GM21737 (cell line): ENCODE data around the gene RFX6.
"Not testable (repeated sequence)": the region's sequence is repeated elsewhere in the genome, so short reads cannot be mapped to it uniquely, and the experiment has no call there.

Source experiments
- ATAC-seq: cut with Tn5 transposase; IDR thresholded peaks from one replicate; pipeline ENCODE4 v1.9.1; 2021; ENCODE audit warnings: mild to moderate bottlenecking, moderate library complexity; ENCODE audit not compliant: unreplicated experiment

RFX6 gene, protein sequence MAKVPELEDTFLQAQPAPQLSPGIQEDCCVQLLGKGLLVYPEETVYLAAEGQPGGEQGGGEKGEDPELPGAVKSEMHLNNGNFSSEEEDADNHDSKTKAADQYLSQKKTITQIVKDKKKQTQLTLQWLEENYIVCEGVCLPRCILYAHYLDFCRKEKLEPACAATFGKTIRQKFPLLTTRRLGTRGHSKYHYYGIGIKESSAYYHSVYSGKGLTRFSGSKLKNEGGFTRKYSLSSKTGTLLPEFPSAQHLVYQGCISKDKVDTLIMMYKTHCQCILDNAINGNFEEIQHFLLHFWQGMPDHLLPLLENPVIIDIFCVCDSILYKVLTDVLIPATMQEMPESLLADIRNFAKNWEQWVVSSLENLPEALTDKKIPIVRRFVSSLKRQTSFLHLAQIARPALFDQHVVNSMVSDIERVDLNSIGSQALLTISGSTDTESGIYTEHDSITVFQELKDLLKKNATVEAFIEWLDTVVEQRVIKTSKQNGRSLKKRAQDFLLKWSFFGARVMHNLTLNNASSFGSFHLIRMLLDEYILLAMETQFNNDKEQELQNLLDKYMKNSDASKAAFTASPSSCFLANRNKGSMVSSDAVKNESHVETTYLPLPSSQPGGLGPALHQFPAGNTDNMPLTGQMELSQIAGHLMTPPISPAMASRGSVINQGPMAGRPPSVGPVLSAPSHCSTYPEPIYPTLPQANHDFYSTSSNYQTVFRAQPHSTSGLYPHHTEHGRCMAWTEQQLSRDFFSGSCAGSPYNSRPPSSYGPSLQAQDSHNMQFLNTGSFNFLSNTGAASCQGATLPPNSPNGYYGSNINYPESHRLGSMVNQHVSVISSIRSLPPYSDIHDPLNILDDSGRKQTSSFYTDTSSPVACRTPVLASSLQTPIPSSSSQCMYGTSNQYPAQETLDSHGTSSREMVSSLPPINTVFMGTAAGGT

DNA sequence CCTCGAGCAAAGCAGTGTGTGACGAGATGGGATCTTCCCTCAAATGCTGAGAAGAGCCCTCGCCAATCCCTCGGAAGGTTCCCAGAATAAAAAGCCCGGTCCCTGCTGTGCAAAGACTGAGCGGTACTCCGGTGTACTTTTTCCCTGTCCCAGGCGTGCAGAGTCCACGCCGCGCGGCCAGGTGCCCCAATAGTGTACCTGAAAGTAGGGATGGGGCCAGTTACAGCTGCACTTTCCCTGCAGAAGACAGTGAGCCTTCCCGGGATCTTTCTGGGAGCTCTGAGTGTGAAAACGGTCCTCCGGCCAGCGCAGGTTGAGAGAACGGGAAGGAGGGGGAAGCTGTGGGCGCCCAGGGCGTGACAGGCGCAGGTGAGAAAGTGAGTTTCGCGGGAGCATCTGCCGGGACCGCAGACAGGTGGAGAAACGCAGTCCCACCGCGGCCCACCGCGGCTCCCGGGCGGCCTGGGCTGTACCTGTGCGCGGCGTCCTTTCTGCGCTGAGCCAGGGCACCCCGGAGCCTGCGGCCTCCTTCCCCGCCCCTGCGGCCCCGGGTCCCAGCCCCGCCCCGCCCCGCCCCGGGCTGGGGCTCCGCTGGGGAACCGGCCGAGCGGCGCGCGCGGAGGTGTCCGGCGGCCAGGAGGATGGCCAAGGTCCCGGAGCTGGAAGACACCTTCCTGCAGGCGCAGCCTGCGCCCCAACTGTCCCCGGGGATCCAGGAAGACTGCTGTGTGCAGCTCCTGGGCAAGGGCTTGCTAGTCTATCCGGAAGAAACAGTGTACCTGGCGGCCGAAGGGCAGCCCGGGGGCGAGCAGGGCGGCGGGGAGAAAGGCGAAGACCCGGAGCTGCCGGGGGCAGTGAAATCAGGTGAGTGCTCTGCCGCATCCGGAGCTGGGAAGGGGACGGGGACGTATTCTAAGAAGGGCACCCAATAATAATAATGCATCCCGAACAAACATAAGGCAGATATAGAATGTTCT lies at the start of gene RFX6:
RFX6 (plus strand) TSS at position 608 of the 977 bp plus-strand sequence; CDS start at position 642, 34 bp downstream.
- no peak for ATAC-seq

DNA sequence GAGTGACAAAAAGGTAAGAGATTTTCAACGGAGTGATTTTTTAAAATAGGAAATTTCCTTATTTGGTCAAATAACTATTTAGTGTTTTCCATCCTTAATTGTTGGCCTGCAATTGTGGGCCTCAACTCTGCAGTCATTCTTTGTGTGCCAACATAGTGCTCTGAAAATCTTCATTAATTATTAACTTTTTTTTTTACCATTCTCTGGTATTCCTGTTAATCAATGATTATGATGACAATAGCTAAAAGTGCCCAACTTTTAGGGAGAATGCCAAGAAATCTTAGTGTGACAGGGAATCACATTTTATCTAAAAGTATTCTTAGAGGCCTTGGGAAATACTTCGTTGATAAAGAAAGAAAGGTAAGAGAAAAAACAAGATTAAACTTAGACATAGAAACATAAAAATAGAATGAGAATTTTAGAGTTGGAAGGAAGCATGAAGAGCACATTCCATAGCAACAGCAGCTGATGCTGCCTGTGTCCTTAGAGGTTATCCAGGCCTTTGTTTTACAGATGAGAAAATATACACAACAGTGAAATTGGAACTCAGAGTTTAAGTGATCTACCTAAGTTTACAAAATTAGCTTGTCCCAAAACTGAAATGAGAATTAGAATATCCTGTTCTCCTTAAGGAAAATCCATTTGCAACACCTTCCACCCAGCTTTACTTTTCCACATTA lies 49.3 kb upstream of the RFX6 start:
- no peak for ATAC-seq

DNA sequence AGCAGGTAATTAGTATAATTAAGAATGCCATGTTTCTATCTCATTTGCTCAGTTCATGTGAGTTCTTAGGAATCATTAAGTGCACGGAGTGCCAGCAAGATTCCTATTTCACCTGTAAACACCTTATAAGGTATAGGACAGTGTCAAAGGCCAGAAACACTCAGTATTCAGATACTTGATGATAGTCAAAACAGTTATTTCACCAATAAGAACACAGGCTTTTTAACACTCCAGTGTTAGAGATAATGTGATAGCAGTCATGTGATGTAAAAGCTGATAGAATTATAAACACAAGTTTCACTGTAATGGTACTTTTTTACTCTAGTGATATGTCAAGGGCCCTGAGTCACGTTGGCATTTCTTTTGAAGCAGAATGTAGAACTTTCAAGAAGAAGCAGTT lies 48.1 kb upstream of the RFX6 start, which contains the start of gene GPRC6A:
GPRC6A (minus strand) TSS at position 101 of the 400 bp plus-strand sequence; CDS start at position 31, 70 bp downstream.
- ATAC-seq = no peak

DNA sequence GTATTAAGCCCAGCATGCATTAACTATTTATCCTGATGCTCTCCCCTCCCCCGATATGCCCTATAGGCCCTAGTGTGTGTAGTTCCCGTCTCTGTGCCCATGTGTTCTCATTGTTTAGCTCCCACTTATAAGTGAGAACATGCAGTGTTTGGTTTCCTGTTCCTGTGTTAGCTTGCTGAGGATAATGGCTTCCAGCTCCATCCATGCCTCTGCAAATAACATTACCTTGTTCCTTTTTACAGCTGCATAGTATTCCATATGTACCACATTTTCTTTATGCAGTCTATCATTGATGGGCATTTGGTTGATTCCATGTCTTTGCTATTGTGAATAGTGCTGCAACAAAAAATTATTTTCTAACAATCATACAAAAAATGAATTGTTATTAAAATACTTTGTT lies 42.5 kb upstream of the RFX6 start:
- ATAC-seq = not testable (repeated sequence)

DNA sequence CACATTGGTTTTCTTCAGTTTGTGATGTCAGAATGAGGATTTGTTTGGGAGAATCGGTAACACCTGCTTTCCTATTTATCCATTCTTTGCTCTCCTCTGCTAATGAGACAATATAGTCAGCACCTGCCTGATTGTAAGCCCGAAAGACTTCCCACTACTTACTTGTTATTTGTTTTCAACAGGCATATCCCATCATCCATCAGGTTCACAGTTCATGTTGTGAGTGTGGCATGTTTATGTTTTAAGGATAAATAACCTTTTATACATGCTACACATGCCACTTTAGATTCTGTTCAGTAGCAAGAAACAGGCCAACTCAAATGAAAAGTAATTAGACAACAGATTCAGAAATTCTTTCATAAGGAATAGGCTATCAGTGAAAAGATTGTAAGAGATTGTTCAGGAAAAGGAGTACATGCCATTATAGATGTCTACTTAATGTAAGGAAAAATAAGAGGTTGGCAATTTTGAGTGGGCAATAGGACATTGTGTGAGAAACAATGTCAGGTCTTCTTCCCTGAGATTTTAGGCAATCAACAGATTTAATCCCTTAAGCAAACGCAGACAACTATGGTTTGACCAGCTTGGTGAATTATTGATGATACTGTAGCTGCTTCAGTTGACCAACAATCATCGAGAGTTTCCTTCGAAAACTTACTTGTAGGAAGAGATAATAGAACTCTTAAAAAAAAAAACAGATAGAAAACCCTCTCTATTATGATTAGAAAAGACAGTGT lies 40.3 kb upstream of the RFX6 start:
- ATAC-seq = no peak

DNA sequence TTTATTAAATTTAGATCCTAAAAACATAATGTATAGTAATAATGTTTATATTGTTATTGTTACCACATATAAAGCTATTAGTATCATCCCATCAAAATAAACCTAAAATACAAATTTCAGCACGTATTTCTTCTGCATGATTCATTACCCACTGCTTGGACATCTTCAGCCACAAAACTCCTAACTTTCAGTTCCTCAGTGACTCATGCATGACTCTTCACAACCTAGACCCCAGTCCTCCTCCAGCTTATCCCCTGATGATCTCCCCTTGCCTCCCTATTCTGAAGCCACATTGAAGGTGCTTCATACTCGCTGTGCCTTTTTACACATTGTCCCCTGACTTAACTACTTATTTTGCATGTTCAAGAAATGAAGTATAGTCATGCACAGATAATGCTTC lies 37.0 kb upstream of the RFX6 start:
- no peak for ATAC-seq

DNA sequence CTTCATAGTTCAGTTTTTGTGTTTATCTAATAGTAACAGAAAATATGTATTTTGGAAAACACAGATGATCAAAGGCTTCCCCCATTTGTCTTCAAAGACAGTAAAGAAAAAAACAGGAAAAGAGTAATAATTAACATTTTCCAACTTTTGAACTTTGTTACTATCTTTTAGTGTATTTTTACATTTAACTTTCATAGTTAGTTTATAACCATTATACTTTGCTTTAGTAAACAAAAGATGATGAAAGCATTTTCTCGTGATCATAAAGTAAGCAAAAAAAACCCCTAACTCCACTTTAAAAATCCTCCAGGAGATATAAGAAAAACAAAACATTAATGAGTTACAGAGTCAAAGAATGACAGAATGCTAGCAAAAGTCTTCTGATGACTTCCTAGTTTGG lies 34.6 kb upstream of the RFX6 start:
- ATAC-seq = no peak

DNA sequence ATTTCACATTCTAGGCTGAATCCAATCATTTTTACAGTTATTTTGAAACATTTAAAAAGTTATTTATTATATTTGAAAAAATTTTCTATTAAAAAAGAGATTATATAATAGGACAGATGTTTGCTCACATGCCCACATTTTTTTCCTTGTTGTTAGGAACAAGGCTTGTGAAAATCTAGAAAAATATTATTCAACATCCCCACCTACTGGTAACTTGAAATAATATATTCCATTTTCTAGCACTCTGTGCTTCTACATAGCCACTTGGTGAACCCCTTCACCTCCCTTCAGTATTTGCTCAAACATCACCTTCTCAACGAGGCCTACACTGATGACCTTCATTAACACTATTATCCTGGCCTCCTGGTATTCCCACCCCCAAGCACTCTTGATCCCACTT lies 29.8 kb upstream of the RFX6 start:
- ATAC-seq = no peak

DNA sequence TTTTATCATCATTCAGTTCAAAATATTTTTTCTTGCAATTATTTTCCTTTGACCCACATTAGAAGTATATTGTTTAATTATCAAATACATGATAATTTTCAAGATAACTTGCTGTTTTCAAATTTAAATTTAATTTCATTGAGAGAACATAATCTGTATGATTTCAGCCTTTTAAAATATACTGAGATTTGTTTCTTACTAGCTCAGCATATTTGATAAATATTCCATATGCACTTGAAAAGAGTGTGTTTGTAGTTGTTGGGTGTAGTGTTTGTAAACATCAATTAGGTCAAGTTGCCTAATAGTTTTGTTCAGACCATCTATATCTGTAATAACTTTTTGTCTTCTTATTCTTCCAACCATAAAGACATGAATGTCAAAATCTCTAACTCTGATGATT lies 19.0 kb upstream of the RFX6 start:
- ATAC-seq = no peak

DNA sequence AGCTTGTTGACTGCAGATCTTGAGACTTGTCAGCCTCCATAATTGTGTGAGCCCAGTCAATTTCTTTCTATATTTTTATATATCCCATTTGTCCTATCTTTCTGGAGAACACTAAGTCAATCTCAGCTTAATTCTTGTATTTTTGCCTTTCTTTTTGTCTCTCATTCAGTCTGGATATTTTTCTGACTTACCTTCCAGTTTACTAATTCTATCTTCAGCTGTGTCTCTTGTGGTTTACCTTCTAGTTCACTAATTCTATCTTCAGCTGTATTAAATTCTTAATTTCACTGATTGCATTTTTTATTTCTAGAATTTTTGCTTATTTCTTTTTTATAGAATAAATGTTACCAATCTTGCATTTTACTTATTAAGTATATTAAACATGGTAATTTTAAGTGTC lies 17.8 kb upstream of the RFX6 start:
- ATAC-seq = no peak

DNA sequence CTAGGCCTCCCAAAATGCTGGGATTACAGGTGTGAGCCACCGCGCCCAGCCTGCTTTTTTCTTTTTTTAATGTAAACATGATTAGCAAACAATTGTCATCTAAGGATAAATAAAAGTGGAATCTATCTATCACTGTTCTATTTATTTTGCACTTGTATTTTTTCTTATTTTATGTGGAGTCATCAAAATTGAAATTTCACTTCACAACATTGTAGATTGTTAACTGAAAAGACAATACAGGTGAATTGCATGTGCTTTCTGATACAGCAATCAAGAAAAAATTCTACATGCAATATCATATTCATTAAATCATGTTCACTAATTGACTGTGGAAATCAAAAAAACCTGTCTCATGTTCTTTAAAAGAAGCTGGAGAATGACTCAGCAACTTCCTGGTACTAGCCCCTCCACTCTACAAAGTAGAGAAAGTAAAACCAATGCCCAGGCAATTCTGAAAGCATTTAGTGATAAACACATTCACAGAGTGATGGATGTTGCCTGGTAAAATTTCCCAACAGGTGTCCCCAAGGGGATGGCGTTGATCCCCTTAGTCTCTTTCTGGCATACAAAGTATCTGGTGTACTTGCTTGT lies 10.7 kb upstream of the RFX6 start:
- ATAC-seq = no peak

DNA sequence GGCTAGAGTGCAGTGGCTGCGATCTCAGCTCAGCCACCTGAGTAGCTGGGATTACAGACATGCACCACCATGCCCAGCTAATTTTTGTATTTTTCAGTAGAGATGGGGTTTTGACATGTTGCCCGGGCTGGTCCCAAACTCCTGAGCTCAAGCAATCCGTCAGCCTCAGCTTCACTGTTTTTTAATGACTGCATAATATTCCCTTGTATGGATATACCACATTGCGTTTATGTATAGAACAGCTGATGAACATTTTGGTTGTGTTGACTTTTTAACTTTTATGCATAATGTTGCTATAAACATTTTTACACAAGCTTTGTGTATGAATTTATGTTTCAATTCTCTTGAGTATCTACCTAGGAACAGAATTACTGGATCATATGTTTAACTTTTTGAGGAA lies 4.3 kb upstream of the RFX6 start:
- ATAC-seq = no peak

DNA sequence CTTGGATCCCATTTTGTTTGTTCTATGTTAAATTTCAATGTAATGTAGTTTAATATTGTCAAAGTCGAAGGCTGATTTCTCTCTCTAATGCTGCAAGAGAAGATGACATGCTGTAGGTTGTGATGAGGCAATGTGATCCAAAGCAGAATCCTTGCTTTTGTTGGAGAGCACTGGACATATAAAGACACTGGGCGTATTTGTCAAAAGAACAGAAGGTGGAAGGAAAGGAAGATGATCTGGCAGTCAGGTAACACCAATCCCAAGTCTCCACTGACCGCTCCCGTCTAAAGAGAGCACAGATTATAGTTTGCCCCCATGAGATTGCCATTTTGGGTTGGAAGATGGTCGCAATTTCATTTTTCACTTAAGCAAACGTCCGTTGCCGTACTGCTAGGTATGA lies 935 bp upstream of the RFX6 start:
- no peak for ATAC-seq

DNA sequence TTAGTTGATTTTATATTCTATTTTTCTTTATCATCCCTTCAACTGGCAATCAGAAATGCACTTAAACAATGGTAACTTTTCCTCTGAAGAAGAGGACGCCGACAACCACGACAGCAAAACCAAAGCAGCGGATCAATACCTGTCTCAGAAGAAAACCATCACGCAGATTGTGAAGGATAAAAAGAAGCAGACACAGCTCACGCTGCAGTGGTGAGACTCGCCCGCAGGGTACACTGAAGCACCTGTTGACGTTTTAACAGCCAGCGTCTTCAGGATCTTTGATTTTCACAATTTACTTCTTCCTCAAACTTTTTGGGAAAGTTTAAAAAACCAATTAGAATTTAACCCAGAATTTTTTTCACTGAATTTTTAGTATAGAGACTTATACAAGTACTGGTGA lies 701 bp downstream of the RFX6 start:
- no peak for ATAC-seq

DNA sequence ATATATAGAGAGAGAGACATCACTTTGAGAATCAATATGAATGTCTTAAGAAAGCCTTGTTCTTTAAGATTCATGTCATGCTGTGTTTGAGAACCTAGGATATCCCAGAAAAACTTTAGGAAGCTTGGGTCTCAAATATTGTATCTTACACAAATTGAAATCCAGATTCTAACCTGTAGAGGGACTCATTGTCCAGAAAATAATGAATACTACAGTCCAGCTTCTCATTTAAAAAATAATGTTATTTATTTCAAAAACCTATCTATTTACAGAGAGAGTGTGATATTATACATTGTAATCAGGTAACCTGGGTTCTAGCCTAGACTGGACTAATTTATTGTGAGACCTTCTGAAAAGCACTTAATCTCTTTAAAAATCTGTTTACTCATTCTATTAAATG lies 4.2 kb downstream of the RFX6 start:
- no peak for ATAC-seq

DNA sequence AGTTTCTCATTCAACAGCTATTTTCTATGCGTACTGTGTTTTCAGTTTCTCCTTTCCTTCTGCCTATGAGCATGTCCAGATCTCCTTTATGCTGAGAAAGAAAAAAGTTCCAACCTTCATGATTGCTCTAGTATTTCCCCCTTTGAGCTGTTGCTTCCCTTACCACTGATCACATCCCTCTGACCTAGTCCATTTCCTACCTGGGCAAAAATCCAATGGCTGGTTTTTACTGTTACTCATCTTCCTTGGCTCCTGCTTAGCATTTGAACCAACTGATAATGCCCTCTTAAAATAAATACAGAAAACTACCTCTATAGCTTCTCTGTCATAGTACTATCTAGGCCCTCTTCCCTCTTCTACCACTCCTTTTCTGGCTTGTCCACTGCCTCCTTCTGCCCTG lies 6.0 kb downstream of the RFX6 start:
- ATAC-seq = no peak

DNA sequence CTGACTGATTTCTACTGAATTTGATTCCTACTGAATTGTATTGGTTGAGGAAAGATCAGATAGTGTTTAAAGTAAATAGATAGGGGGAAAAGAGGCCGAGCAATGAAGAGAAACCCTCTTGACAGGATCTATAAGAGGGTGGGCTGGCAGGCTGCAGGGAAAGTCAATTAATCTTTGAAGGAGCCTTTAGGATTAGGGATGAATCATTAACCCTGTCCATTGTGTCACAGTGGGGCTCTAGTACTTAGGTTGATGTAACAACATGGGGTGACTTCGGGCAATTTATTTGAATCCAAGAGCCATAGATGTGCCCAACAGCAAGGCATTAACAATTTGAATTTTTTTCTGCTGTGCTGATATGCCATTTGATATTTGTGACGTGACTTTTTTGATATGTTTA lies 7.5 kb downstream of the RFX6 start:
- no peak for ATAC-seq

DNA sequence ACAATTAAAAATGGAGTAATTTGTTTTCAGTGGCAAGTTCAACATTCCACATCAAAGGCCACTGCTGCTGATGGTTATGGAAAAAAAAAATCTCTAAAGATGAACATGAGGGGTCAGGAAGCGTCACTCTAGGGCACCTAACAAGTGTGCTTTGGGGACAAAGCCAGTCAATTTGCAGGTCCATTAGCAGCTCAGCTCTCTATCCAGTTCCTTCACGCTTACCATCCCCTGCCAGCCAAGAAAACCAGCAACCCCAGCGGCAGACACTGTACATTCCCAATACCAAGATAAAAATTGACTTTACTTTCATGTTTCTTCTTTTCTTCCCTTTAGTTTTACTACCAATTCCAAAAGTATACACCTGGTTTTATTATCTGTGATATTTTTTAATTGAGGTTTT lies 10.1 kb downstream of the RFX6 start:
- no peak for ATAC-seq

DNA sequence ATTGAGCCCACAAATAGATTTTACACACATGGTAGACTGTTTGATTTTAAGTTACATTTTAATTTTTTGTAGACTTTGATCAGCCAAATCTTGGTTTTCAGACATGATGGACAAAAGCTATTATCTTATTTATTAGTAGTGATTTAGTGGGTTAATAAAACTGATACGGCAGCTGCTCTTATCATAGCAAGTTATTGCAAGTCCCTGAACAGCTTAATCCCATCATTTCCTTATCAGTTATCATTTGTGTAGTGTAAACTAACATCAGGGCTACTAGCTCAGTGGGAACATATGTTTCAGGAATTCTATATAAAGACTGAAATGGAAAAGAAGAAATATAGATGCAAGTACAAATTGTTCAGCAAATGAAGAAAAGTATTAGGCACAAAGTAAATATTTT lies 10.9 kb downstream of the RFX6 start:
- ATAC-seq = no peak
